HG03095 (cell line): ENCODE data around the gene RARB.

ENCODE experiments used
- ATAC-seq: cut with Tn5 transposase; IDR thresholded peaks from one replicate; pipeline ENCODE4 v1.9.1; 2021; ENCODE audit warnings: moderate library complexity; ENCODE audit not compliant: unreplicated experiment

RARB gene

GRCh38 chr3:25573386-25574171 is 145.5 kb downstream of the RARB start:
- ATAC-seq = no peak

GRCh38 chr3:25574172-25574765 is 146.2 kb downstream of the RARB start:
- no peak for ATAC-seq

- no peak for ATAC-seq
These were observed 146.9 kb downstream of the RARB start for GRCh38 chr3:25575001-25575400.

GRCh38 chr3:25576146-25576545 is 148.1 kb downstream of the RARB start:
- ATAC-seq = no peak

GRCh38 chr3:25576831-25577454 is 148.9 kb downstream of the RARB start:
- no peak for ATAC-seq

- no peak for ATAC-seq
These were observed 150.0 kb downstream of the RARB start for GRCh38 chr3:25578059-25578458.

GRCh38 chr3:25580534-25580933 is 152.5 kb downstream of the RARB start:
- no peak for ATAC-seq

GRCh38 chr3:25581335-25581734 is 153.3 kb downstream of the RARB start:
- ATAC-seq = no peak

GRCh38 chr3:25581823-25582222 is 153.8 kb downstream of the RARB start:
- no peak for ATAC-seq

GRCh38 chr3:25582242-25582641 is 154.2 kb downstream of the RARB start:
- ATAC-seq = no peak

- no peak for ATAC-seq
These were observed 155.3 kb downstream of the RARB start for GRCh38 chr3:25583343-25583742.

- no peak for ATAC-seq
These were observed 156.1 kb downstream of the RARB start for GRCh38 chr3:25584011-25584789.

- no peak for ATAC-seq
These were observed 157.5 kb downstream of the RARB start for GRCh38 chr3:25585361-25586166.

- ATAC-seq = no peak
These were observed 158.1 kb downstream of the RARB start for GRCh38 chr3:25586167-25586505.

GRCh38 chr3:25586553-25586952 is 158.5 kb downstream of the RARB start:
- no peak for ATAC-seq

GRCh38 chr3:25587094-25587493 is 159.0 kb downstream of the RARB start:
- ATAC-seq = no peak

GRCh38 chr3:25587526-25587925 is 159.5 kb downstream of the RARB start:
- no peak for ATAC-seq

- ATAC-seq = no peak
These were observed 159.9 kb downstream of the RARB start for GRCh38 chr3:25587975-25588374.

GRCh38 chr3:25588441-25589103 is 160.5 kb downstream of the RARB start:
- no peak for ATAC-seq

- ATAC-seq = no peak
These were observed 161.2 kb downstream of the RARB start for GRCh38 chr3:25589104-25589782.
